GM18499 (cell line): Measurements from ENCODE around the gene GPR150.
"Not testable (repeated sequence)": the region's sequence is repeated elsewhere in the genome, so short reads cannot be mapped to it uniquely, and the experiment has no call there.

Experiments used
- ATAC-seq: cut with Tn5 transposase; IDR thresholded peaks from one replicate; pipeline ENCODE4 v1.9.1; 2021; ENCODE audit warnings: moderate number of reproducible peaks; ENCODE audit not compliant: insufficient read depth, unreplicated experiment

The GPR150 gene

DNA sequence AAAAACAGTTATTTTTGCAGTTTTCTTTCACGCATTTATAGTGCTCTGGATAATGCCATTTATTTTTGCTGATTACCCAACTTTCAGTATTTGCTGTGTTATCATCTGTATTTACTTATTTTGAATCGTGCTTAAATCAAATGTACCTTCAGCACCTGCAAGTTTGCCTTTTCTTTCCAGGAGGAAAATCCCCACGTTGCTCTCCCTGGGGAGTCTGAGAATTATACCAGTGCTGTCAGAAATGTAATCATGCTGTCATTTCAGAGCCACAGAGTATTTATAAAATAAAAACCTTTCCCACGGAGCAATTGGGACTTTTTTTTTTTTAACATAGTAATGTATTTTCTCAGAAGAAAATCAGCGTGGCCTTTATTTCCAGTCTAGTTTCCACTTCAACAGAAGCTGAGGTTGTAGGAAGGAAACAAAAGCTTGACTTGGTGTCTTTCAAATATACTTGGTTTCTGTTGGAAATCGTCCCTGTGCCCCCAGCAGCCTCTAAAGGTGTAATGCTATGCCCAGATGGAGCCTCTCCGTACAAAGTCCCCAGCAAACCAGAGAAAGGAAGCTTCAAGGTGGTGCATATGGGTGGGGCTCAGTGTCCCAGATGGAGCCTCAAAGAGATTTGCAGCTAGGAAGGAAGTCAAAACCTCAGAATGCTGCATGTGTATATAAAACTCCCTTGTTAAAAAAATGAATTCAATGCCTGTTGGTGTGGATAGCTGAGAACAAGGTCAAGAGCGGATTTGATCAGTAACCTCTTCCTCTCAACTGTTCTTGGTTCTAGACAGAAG lies 2.1 kb downstream of the GPR150 start:
- no peak for ATAC-seq

DNA sequence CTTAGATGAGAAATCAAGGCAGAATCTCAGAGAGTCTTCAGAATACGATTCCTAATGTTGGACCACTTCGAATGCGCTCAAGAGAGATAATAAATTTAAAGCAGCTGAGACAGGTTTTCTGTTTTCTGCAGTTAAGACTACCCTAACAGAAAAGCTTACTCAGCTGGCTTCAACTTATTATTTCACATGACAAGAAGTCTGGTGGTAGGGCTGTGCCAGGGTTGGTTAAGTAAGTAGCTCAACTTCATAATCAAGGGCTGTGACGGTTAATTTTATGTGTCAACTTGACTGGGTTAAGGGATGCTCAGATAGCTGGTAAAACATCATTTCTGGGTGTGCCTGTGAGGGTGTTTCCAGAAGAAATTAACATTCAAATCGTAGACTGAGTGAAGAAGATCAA lies 3.8 kb downstream of the GPR150 start:
- no peak for ATAC-seq

DNA sequence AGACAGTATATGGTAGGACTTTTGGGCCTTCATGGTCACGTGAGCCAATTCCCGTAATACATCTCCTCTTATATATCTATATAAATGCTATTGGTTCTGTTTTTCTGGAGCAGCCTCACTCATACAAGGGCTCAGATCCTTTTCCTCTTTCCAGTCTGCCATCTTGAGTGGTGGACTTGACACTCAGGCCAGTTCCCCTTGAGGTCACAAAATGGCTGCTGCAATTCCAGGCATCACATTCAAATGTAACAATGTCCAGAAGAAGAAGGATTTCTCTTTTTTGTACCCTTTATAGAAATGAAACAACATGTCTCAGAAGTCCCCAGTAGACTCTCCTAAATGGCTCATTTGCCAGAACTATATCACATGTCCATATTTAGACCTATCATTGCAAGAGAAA lies 4.5 kb downstream of the GPR150 start:
- no peak for ATAC-seq

DNA sequence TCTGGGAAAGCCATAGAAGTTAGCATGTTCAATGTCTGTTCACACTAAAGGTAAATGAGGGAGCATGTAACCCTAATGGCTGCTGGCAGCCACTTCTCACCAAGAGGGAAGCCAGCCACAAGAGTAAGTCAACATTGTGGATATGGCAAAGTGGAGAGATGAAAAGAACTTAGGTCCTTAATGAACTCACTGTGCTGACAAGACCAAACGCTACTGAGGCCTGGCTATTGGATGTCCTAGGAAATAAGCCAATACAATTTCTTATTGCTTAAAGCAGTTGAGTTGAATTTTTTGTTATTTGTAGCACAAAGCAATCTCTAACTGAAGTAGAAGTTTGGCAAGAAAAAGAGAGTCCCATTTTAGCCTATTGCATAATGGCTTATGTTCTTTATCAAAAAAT lies 6.8 kb downstream of the GPR150 start:
- no peak for ATAC-seq

DNA sequence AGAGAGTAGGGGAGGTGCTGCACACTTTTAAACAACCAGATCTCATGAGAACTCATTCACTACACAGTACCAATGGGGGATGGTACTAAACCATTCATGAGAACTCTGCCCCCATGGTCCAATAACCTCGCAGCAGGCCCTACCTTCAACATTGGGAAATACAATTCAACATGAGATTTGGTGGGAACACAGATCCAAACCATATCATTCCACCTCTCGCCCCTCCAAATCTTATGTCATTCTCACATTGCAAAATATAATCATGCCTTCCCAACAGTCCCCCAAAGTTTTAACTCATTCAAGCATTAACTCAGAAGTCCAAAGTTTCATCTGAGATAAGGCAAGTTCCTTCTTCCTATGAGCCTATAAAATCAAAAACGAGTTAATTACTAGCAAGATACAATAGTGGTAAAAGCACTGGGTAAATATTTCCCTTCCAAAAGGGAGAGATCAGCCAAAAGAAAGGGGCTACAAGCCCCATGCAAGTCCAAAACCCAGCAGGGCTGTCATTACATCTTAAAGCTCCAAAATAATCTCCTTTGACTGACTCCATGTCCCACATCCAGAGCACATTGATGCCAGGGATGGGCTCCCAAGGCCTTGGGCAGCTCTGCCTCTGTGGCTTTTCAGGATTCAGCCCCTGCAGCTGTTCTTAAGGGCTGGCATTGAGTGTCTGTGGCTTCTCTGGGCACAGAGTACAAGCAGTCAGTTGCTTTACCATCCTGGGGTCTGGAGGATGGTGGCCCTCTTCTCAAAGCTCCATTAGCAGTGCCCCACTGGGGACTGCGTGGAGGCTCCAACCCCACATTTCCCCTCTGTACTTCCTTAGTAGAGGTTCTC lies 8.3 kb downstream of the GPR150 start:
- ATAC-seq = no peak

DNA sequence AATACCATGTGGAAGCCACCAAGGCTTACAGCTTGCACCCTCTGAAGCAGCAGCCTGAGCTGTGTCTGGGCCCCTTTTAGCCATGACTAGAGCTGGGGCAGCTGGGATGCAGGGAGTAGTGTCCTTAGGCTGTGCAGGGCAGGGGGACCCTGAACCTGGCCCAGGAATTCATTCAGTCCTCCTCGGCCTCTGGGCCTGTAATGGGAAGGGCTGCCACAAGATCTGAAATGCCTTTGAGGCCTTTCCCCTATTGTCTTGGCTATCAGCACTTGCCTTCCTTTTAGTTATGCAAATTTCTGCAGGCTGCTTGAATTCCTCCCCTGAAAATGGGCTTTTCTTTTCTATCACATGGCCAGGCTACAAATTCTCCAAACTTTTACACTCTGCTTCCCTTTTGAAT lies 9.0 kb downstream of the GPR150 start:
- ATAC-seq = no peak

DNA sequence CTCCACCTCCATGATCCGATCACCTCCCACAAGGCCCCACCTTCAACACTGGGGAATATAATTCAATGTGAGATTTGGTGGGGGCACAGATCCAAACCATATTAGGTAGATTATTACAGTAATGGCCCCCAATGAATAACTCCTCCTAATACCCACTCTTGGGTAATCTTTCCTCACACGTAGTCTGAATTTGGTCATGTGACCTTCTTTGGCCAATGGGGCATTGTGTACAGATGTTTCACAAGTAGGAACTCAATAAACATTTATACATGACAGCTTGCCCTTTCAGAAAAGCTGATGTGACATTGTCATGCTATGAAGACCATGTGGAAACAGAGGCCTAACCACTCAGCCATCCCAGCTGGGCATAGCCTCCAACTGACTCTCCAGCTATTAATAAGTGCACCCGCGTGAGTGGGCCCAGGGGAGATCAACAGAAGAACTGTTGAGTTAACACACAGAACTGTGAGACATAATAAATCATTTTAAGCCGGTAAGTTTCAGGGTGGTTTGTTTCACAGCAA lies 10.6 kb downstream of the GPR150 start:
- ATAC-seq = no peak

DNA sequence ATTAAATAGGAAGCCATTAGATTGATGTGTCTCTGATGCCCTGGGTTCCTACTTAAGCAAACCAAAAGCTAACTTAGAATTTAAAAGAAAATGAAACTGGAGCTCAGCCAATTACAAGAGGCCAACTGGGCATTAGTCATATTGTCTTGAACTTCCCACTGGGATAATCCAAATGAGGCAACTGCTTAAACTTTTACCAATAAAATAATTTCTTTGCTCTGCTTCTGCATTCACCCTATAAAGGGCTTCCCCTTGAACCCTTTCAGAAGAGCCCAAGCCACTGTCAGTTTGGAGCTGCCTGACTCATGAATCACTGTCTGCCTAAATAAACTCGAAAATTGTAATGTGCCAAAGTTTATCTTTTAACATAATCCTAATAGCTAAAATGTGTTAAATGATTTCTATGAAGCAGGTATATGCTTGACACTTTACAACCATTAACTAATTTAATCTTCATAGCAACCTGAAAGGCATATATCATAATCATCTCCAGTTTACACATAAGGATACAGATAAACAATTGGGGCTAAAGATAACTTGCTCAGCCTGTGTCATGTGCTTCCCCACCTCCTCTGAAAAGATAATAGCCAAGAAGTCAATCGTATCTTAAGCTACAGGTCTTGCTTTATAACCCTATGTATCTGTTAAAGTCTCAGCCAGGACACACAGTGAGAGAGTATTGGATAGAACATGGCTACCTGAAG lies 11.5 kb downstream of the GPR150 start:
- no peak for ATAC-seq

DNA sequence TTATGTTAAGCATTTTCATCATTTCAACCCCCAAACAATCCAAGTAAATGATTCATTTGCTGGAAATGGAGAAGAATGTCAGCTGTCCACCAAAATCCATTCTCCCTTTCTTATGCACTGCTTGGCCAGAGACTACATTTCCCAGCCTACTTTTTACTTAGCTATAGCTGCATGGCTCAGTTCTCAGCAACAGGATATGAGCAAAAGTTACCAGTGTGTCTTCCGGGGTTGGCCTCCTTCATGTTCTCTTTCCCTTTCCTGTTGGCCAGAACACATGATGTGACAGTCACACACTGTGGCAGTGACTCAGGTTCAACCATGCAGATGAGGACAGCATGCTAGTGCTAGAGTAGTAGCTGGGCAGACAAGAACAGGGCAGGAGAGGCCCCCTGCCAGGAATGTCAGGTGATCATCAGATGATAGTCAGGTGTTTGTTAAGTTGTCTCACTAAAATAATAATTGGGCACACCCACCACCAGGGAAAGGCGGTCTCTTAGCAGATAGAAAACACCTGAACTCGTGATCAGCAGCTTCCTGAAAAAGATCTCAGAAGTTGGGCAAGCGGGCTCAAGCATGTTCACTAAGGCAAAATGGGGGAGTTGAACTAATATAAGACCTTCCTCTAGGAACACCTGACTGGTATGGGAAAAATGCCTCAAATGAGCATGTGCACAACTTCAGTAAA lies 12.2 kb downstream of the GPR150 start:
- ATAC-seq = peak; percentile 84

DNA sequence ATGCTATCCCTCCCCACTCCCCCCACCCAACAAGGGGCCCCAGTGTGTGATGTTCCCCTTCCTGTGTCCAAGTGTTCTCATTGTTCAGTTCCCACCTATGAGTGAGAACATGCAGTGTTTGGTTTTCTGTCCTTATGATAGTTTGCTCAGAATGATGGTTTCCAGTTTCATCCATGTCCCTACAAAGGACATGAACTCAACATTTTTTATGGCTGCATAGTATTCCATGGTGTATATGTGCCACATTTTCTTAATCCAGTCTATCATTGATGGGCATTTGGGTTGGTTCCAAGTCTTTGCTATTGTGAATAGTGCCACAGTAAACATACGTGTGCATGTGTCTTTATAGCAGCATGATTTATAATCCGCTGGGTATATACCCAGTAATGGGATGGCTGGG lies 13.1 kb downstream of the GPR150 start:
- ATAC-seq = not testable (repeated sequence)

DNA sequence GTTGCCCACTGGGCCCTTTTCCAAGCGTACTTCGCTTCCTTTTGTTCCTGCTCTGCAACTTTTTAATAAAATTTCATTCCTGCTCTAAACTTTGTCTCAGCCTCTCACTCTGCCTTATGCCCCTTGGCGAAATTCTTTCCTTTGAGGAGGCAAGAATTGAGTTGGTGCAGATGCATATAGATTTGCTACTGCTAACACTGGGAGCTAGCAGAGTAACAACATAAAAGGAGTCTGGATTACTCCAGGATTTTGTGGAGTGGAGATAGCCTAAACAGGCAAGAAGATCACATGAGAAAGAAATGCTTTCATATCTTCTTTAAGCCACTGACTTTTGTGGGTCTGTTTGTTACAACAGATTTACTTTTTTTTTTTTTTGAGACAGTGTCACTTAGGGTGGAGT lies 13.8 kb downstream of the GPR150 start:
- ATAC-seq = no peak

DNA sequence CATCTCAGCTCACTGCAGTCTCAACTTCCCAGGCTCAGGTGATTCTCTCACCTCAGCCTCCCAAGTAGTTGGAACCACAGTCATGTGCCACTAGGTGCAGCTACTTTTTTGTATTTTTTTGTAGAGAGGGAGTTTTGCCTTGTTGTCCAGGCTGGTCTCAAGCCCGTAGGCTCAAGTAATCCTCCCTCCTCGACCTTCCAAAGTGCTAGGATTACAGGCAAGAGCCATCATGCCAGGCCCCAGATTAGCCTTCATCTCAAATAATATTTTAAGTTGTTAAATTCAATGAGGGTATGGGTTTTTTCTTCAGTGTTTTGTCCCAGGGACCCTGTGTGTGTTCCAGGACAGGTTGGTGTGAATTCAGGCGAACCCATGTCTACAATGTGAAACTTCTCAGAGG lies 14.2 kb downstream of the GPR150 start:
- no peak for ATAC-seq

DNA sequence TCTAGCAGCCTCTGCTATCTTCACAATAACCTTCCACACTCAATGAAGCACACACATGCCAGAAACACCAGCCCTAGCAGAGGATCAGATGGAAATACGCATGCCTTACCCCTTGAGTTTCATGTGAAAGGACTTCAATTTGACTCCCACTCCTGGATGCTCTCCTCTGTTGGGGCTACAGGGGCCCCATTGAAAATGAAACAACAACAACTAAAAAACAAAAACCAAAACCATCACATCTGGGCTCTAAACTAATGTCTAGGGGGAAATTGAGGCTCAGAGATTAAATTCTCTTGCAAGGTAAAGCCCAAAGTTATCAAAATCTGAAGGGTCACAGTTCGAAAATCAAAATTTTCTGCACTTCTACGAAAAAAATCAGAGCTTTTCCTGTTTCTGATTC lies 18.7 kb downstream of the GPR150 start:
- no peak for ATAC-seq

DNA sequence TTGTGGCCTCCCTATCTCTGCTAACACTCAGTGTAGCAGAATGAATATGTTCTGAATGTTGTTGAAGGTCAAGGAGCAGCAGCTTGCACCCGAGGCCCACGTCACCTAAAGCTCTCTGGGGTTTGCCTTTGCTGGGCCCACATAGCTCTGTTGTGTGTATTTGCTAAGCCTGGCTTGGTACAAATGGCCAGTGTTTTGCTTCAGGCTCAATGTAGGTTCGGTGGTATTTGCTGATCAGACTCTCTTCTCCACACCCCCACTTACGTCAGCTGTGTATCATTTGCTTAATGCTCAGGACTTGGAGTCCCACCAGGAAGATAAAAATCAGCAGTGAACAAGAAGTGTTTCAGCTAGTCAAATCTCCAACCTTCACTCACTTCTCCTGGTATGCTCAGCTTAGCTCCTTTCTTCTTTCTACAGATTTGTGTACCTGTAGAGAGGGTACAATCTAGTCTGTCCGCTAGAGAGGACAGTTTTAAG lies 21.9 kb downstream of the GPR150 start:
- ATAC-seq = no peak

DNA sequence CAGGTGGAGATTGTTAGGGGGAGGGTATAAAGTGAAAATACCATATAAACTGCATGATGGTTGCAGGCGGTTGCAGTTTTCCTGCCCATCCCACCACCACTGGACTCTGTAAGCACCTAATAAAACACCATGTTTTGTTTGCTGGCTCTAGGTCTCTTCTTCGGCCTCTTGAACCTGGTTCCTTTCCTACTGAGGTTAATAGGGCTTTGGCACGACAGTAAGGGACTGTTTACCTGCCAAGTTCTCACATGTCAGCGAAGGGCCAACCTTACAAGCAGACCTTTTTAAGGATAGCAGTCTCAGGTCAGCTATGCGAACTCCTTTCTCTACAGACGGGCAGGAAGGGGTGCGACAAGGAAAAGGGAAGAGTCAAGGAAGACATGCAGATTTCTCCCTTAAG lies 23.3 kb downstream of the GPR150 start:
- no peak for ATAC-seq

DNA sequence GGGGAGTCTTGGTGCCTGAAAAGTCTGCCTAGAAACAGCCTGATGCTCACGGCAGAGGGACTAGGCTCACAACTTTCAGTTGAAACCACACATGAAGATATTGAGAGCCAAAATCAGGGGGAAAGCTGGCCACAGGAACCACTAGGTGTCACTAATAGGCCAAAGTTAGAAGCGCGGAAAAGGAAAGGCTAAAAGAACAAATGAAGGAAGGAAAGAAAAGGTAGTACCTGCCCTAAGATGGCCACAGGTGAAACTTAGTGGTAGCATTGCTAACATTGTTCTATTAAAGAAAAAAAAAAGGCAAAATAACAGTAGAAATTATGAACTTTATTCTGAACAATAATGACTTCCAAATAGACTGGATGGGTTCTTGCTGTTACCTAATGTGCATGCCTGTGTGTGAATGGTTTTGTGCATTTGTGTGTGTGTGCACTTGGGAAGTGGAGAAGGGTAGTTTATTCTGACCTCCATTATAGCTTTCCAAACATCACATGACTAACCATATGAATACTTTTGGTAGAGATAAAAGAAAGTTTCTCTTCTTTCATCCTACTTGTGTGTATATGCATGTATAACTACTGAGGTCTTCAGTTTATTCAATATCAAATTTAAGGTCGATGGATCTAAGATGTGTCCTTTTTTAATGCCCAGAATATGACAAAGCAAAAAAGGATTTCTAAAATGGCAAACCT lies 24.6 kb downstream of the GPR150 start:
- no peak for ATAC-seq

DNA sequence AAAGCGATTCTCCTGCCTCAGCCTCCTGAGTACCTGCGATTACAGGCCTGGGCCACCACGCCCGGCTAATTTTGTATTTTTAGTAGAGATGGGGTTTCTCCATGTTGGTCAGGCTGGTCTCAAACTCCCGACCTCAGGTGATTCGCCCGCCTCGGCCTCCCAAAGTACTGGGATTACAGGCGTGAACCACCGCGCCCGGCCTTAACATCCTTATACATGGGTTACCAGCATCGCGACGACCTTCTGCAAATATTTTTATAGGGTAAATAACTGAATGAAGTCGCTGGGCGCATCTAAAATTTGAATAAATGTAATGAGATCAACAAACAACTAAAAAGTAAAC lies 26.3 kb downstream of the GPR150 start:
- not testable (repeated sequence) for ATAC-seq

DNA sequence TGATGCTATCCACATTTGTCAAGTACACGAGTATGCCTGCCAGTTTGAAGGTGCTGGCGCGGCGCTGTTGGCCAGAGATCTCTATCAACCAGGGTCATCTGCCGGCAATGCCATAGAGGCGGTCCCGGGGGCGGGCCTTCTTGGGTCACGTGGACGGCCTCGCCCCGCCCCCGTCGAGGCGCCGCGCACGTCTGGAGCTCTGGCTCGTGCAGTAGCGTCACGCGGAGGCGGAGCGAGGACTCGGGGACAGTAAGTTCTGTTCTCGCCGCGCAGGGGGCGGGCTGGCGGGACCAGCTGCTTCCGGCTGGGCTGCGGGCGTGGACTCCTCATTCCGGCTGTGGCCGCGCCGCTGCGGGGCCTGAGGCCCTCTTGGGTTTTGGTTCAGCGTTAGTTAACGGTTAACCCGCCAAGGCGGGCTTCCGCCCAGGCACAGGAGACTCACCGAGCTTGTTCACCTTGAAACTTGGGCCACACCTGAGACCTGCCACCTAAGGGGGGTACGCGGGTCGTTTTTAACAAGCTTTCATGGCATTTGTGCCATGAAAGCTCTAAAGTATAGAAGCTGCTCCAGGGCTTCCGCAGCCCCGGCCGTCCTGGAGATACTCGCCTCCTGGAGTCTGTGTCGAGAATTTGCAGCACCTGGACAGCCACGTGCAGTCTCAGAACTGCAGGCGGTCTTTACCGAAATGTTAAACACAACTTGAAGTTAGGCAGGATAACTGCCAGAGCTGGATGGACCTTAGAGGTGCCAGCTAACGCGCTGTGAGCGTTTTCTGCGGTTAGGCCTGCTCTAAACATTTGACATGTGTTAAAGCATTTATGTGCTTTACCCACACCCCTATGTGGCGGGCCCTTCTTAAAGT lies 26.9 kb downstream of the GPR150 start, which contains the start of gene RFESD:
Gene RFESD, plus strand, starts transcription at position 209 of the 863 bp plus-strand sequence. CDS start 5,495 bp downstream, outside the sequence.
- peak; percentile 83 for ATAC-seq
